Measurements from ENCODE around the gene FCHO2.
"Not testable (repeated sequence)": the region's sequence is repeated elsewhere in the genome, so short reads cannot be mapped to it uniquely, and the experiment has no call there.

The FCHO2 gene

DNA sequence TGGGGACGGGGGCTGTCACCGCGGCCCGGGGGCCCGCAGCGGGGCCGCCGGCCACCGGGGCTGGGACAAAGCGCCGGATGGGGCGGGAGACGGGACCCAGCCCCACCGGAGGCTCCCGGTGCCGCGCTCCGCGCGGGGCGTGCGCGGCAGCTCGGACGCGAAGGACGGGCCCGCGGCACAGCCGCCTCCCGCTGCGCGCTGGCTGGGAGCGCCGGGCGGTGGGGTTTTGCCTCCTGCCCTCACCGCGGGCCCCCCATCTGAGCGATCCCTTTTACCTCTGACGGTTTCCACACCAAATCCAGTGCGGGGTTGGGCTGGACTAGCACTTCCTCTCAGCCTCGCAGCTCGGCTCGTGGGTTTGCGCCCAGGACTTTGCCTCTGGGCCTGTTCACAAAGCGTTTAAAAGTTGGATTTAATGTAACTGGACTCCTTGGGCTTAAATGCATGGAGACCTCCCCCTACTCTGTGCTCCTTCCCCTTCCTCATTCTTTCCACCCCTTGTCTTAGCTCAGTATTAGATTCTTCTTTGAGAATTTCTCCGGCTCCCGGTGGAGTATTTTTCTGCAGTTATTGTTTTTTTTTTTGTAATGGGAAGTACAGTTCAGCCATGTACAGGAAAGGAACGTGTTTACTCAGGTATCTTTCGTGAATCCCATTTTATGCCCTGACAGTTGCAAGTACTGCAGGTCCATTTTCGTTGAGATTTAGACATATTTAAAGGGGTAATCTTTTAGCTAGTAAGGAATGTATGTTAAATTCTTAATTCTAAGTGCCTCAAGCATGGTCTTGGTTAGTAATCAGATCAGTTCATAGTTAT, 691 bp downstream of the FCHO2 start:
- H3K9me3 ChIP-seq (ENCODE audit: insufficient read depth, low read length), result peaks cover 5% of the 10 kb centered on the region; the same call in 1 of the 2 replicates
- no peaks in the 10 kb centered on the region for H3K4me1 ChIP-seq (ENCODE audit: insufficient read depth, insufficient read length)
- TF ChIP-seq YY1 (IDR thresholded peaks at IDR 0.05; ENCODE audit: insufficient read depth, insufficient read length) (no peak), ZNF274 (IDR thresholded peaks at IDR 0.05; ENCODE audit: low read depth, low read length) (no peak), SUZ12 (IDR thresholded peaks at IDR 0.05; ENCODE audit: extremely low read depth, insufficient read depth, insufficient read length) (no peak)
- DNase-seq (ENCODE audit: low read depth, low spot score), result no peak
- peak overlapping the region; percentile 82 for H3K9ac ChIP-seq (ENCODE audit: insufficient read length, low read depth)
- no peaks in the 10 kb centered on the region for H3K36me3 ChIP-seq (ENCODE audit: insufficient read depth, insufficient read length, low read length)
- peak overlapping the region; percentile 59 for H3K4me3 ChIP-seq (ENCODE audit: insufficient read length, low read depth)
- no peaks in the 10 kb centered on the region for H3K27me3 ChIP-seq (ENCODE audit: insufficient read depth, insufficient read length)

DNA sequence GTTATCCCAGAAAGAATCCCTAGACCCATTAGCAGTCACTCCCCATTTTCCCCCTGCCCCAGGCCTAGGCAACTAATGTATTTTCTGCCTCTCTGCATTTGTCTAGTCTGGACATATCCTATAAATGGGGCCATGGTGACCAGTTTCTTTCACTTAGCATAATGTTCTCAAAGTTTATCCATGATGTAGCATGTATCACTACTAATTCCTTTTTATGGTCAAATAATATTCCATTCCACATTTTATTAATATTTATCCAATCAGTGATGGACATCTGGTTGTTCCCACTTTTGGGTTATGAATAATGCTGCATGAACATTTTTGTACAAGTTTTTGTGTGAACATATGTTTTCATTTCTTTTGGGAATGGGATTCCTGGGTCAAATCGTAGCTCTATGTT, 1.5 kb downstream of the FCHO2 start:
- TF ChIP-seq SUZ12 (IDR thresholded peaks at IDR 0.05; ENCODE audit: extremely low read depth, insufficient read depth, insufficient read length) (no peak), ZNF274 (IDR thresholded peaks at IDR 0.05; ENCODE audit: low read depth, low read length) (no peak), YY1 (IDR thresholded peaks at IDR 0.05; ENCODE audit: insufficient read depth, insufficient read length) (no peak)
- peaks cover 5% of the 10 kb centered on the region; the same call in 1 of the 2 replicates for H3K9me3 ChIP-seq (ENCODE audit: insufficient read depth, low read length)
- no peaks in the 10 kb centered on the region for H3K36me3 ChIP-seq (ENCODE audit: insufficient read depth, insufficient read length, low read length)
- no peak for DNase-seq (ENCODE audit: low read depth, low spot score)
- H3K4me3 ChIP-seq (ENCODE audit: insufficient read length, low read depth), result no peak overlapping the region
- no peak overlapping the region for H3K9ac ChIP-seq (ENCODE audit: insufficient read length, low read depth)
- no peaks in the 10 kb centered on the region for H3K4me1 ChIP-seq (ENCODE audit: insufficient read depth, insufficient read length)
- no peaks in the 10 kb centered on the region for H3K27me3 ChIP-seq (ENCODE audit: insufficient read depth, insufficient read length)

DNA sequence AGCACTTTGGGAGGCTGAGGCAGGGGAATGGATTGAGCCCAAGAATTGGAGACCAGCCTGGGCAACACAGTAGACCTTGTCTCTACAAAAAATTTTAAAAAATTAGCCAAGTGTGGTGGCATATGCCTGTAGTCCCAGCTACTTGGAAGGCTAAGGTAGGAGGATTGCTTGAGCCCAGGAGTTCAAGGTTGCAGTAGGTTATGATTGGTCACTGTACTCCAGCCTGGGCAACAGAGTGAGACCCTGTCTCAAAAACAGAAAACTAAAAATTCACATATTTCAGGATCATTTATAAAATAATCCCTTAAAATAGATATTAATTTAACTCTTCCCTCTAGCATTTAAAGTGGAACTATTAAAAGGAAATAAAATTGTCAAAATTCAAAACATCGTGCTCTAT, 3.4 kb downstream of the FCHO2 start:
- no peaks in the 10 kb centered on the region for H3K27me3 ChIP-seq (ENCODE audit: insufficient read depth, insufficient read length)
- H3K4me1 ChIP-seq (ENCODE audit: insufficient read depth, insufficient read length), result no peaks in the 10 kb centered on the region
- no peak overlapping the region for H3K4me3 ChIP-seq (ENCODE audit: insufficient read length, low read depth)
- no peak overlapping the region for H3K9ac ChIP-seq (ENCODE audit: insufficient read length, low read depth)
- TF ChIP-seq ZNF274 (IDR thresholded peaks at IDR 0.05; ENCODE audit: low read depth, low read length), result no peak
- no peak for TF ChIP-seq SUZ12 (IDR thresholded peaks at IDR 0.05; ENCODE audit: extremely low read depth, insufficient read depth, insufficient read length)
- TF ChIP-seq YY1 (IDR thresholded peaks at IDR 0.05; ENCODE audit: insufficient read depth, insufficient read length), result no peak
- peaks cover 5% of the 10 kb centered on the region; the same call in 1 of the 2 replicates for H3K9me3 ChIP-seq (ENCODE audit: insufficient read depth, low read length)
- H3K36me3 ChIP-seq (ENCODE audit: insufficient read depth, insufficient read length, low read length), result no peaks in the 10 kb centered on the region
- no peak for DNase-seq (ENCODE audit: low read depth, low spot score)

DNA sequence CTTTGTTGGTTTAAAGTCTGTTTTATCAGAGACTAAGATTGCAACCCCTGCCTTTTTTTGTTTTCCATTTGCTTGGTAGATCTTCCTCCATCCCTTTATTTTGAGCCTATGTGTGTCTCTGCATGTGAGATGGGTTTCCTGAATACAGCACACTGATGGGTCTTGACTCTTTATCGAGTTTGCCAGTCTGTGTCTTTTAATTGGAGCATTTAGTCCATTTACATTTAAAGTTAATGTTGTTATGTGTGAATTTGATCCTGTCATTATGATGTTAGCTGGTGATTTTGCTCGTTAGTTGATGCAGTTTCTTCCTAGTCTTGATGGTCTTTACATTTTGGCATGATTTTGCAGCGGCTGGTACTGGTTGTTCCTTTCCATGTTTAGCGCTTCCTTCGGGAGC, 18.6 kb downstream of the FCHO2 start:
- H3K36me3 ChIP-seq (ENCODE audit: insufficient read depth, insufficient read length, low read length); H3K4me3 ChIP-seq (ENCODE audit: insufficient read length, low read depth); DNase-seq (ENCODE audit: low read depth, low spot score): not testable (repeated sequence)

DNA sequence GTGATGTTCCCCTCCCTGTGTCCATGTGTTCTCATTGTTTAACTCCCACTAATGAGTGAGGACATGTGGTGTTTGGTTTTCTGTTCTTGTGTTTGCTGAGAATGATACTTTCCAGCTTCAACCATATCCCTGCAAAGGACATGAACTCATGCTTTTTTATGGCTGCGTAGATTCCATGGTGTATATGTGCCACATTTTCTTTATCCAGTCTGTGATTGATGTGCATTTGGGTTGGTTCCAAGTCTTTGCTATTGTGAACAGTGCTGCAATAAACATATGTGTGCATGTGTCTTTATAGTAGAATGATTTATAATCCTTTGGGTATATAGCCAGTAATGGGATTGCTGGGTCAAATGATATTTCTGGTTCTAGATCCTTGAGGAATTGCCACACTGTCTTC, 21.0 kb downstream of the FCHO2 start:
- not testable (repeated sequence) for H3K9ac ChIP-seq (ENCODE audit: insufficient read length, low read depth); DNase-seq (ENCODE audit: low read depth, low spot score); H3K36me3 ChIP-seq (ENCODE audit: insufficient read depth, insufficient read length, low read length); H3K4me1 ChIP-seq (ENCODE audit: insufficient read depth, insufficient read length); H3K4me3 ChIP-seq (ENCODE audit: insufficient read length, low read depth); H3K27me3 ChIP-seq (ENCODE audit: insufficient read depth, insufficient read length); H3K9me3 ChIP-seq (ENCODE audit: insufficient read depth, low read length)

More for the DNA sequence above, 18.6 kb downstream of the FCHO2 start:
- not testable (repeated sequence) for H3K9me3 ChIP-seq (ENCODE audit: insufficient read depth, low read length); H3K4me1 ChIP-seq (ENCODE audit: insufficient read depth, insufficient read length); H3K9ac ChIP-seq (ENCODE audit: insufficient read length, low read depth); H3K27me3 ChIP-seq (ENCODE audit: insufficient read depth, insufficient read length)

DNA sequence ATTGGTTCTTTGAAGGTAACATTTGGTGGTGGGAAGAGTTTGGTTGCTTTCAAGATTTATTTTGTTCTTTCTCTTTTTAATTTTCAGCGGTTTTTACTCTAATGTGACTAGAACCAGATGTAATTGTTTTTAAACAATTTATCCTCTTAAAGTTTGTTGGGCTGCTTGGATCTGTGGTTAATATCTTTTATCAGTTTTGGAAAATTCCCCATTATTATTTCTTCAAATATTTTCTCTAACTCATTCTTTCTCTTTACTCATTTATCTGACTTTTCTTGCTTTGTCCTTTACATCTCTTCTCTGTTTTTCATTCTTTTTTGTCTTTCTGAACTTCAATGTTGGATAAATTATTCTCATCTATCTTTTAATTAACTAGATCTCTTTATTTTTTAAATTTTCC, 29.9 kb downstream of the FCHO2 start:
- Histone ChIP-seq H3K9ac (ENCODE audit: insufficient read length, low read depth) (no peak overlapping the region), H3K9me3 (ENCODE audit: insufficient read depth, low read length) (no peaks in the 10 kb centered on the region), H3K27me3 (ENCODE audit: insufficient read depth, insufficient read length) (no peaks in the 10 kb centered on the region), H3K4me1 (ENCODE audit: insufficient read depth, insufficient read length) (no peaks in the 10 kb centered on the region), H3K4me3 (ENCODE audit: insufficient read length, low read depth) (no peak overlapping the region), H3K36me3 (ENCODE audit: insufficient read depth, insufficient read length, low read length) (peaks cover 3% of the 10 kb centered on the region)
- TF ChIP-seq SUZ12 (IDR thresholded peaks at IDR 0.05; ENCODE audit: extremely low read depth, insufficient read depth, insufficient read length) (no peak), YY1 (IDR thresholded peaks at IDR 0.05; ENCODE audit: insufficient read depth, insufficient read length) (no peak), ZNF274 (IDR thresholded peaks at IDR 0.05; ENCODE audit: low read depth, low read length) (no peak)
- no peak for DNase-seq (ENCODE audit: low read depth, low spot score)

DNA sequence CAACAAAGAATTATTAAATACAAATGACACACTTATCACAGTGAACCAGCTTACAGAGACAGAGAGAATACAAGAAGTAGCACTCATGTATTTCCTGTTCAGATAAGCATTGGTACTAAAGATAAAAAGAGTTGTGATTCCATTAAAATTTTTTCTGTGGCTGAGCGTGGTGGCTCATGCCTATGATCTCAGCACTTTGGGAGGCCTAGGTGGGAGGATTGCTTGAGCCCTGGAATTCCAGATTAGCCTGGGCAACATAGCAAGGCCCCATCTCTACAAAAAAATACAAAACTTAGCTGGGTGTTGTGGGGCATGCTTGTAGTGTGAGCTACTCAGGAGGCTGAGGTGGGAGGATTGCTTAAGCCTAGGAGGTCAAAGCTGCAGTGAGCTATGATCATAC, 32.9 kb downstream of the FCHO2 start:
- Histone ChIP-seq H3K4me3 (ENCODE audit: insufficient read length, low read depth) (no peak overlapping the region), H3K9ac (ENCODE audit: insufficient read length, low read depth) (no peak overlapping the region), H3K36me3 (ENCODE audit: insufficient read depth, insufficient read length, low read length) (peaks cover 3% of the 10 kb centered on the region), H3K4me1 (ENCODE audit: insufficient read depth, insufficient read length) (no peaks in the 10 kb centered on the region), H3K9me3 (ENCODE audit: insufficient read depth, low read length) (no peaks in the 10 kb centered on the region), H3K27me3 (ENCODE audit: insufficient read depth, insufficient read length) (no peaks in the 10 kb centered on the region)
- DNase-seq (ENCODE audit: low read depth, low spot score), result no peak
- no peak for TF ChIP-seq ZNF274 (IDR thresholded peaks at IDR 0.05; ENCODE audit: low read depth, low read length)
- TF ChIP-seq YY1 (IDR thresholded peaks at IDR 0.05; ENCODE audit: insufficient read depth, insufficient read length), result no peak
- no peak for TF ChIP-seq SUZ12 (IDR thresholded peaks at IDR 0.05; ENCODE audit: extremely low read depth, insufficient read depth, insufficient read length)

All from NT2/D1 (cell line).